GM21723 (cell line): ENCODE measurements around the gene BMP3.
"Not testable (repeated sequence)": the region's sequence is repeated elsewhere in the genome, so short reads cannot be mapped to it uniquely, and the experiment has no call there.

Experiments
- ATAC-seq: cut with Tn5 transposase; IDR thresholded peaks from one replicate; pipeline ENCODE4 v1.9.1; 2021; ENCODE audit warnings: mild to moderate bottlenecking, moderate library complexity; ENCODE audit not compliant: unreplicated experiment

BMP3 gene, protein sequence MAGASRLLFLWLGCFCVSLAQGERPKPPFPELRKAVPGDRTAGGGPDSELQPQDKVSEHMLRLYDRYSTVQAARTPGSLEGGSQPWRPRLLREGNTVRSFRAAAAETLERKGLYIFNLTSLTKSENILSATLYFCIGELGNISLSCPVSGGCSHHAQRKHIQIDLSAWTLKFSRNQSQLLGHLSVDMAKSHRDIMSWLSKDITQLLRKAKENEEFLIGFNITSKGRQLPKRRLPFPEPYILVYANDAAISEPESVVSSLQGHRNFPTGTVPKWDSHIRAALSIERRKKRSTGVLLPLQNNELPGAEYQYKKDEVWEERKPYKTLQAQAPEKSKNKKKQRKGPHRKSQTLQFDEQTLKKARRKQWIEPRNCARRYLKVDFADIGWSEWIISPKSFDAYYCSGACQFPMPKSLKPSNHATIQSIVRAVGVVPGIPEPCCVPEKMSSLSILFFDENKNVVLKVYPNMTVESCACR

DNA sequence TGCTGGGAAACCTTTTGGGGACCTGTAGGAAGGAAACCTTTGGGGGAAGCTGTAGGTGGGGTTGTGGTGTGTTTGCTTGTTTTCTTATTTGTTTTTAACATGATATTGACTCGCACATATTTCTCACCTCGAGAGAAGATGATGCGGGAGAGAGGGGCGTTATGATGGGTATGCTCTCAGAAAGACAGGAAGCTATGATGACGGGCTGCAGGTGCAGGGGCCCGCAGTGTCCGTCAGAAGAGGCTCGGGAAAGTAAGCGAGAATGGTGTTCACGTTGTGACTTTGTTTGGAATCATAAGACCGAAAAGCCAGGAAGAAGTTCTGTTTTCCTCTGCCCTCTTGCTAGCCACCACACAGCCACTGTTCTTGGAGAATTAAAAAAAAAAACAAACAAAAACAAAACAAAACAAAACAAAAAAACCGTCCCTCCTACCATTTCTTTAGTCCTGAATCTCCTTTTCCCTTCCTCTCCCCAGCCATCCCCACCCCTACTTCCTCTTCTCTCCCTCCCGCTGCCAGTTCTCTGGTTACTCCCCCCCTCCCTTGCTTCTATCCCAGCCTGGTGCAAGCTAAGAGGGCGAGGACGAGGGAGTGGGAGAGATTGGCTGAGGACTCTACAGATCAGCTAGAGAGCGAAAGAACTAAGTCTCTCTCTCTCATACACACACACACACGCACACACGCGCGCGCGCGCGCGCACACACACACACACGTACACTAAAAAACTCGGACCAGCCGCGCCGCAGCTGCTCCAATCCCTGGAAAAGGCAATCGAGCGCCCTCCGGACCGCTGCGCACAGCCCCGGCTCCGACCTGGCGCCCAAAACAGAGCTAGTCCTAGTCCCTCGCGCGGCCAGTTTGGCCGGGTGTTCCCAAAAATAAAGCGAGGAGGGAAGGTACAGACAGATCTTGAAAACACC, at the start of gene BMP3:
Gene BMP3, plus strand, starts transcription at position 648 of the 920 bp plus-strand sequence. CDS start 577 bp downstream, outside the sequence.
- no peak for ATAC-seq

DNA sequence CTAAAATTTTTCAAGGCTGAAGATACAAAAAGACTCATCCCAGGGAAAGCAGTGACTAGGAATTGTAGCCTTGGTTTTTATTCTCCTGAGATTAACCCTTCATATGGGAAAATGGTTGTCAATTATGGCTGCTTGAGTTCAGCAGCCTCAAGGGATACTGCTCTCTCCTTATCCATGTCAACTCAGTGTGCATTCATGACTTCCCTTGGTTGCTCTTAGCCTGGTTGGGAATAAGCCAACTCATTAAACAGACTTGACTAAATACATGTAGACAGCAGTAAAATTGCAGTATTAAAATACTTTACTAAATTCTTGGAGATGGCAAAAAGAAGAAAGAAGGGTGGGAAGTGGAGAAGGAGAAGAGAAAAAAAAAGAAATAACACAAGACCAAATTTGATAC, 44.5 kb upstream of the BMP3 start:
- no peak for ATAC-seq

DNA sequence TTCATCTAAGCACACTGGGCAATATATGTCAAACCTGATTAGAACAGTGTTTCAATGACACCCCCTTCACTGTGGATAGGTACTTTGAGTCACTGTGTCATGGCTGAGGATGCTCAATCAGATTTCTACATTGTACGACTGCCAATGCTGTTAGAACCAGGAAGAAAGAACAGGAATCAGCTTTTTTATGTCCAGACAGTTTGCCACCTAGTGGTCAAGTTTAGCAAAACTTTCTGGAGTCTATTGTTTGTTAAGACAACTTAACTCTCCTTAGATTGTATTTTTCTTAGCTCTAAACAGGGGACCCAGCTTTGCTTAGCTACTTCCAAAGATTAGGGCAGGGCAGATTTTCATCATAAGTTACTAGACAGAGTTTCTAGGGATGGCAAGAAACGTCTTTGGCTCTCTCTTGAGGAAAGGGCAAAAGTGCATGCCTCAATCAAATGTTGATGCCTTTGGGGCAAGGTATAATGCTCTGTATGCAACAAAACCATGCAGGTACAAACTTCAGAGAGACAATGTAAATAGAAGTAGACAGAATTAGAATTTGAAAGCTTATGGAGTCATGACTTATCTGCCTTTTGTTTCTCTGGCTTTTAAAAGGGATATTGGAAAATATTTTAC, 40.5 kb upstream of the BMP3 start:
- ATAC-seq: peak; percentile 72

DNA sequence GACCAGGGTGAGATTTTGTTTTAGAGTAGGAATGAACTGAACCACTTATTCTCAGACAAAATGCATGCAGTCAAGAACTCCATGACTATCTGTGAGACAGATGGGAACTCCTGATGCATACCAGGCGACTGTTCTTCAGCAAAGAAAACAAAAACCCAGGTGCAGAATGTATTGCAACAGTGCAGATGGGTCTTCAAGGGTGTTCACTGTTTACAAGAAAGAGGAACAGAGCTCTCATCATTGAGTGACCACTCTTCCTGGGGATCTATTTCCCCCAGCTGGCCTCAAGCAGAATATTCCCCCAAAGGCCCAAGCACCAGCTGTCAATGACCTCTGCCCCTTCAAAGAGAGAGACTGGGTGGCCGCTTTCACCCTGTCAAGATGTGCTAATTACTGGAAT, 39.7 kb upstream of the BMP3 start:
- ATAC-seq: no peak

DNA sequence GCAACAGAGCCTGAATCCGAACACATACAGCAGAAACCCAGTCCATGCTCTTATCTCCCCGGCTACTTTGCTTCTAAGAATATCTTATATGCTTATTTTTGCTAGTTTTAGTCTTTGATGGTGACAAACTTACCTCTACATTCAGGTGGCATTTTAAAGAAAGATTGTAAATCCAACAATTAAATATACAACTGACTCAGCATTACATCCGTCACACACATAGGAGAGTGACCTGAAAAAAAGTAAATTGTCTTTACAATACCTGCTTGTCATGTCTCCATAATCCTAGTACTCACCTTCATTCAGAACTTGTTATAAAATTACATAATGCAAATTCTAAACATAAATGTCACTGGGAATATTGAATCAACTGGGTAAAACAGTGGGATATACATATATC, 30.6 kb upstream of the BMP3 start:
- ATAC-seq: no peak

DNA sequence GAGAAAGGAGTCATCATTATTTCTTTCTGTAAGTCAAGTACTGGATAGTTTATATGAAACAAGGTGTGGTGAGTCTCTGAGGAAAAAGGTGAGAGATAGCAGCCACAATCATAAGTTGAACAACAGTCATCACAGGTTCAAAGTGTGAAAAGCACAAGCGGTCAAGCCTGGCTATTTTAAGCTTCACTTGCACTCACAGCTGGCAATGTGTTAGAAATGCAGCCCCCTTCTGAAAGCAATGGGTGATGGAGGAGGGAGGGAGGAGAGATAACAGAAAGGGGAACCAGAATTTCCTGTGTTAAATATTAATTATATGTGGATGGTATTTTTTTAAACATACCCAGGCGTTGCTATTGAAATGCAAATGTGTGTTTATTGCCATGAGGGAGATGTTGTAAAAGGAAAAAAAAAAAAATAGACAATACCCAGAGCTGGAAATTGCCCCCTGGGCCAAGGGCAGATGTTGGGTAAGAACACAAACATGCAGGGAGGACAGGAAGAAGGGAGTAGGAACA, 26.9 kb upstream of the BMP3 start:
- ATAC-seq: peak; percentile 96

DNA sequence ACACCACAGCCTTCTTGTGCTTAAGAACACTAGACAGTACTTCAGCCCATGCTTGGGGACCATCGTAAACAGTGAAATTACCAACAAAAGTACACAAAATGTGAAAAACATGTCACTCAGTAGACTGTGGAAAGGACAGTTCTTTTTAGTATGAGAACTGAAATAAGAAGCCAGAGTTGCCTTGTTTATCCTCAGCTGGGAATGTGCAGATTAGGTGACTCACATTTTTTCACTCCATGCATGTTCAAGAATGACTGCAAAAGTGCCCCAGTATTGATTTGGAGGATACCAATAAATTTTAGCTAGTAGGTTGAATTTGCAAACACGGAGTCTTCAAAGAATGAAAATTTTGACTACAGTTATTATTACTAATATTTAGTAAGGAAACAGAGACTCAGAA, 23.1 kb upstream of the BMP3 start:
- ATAC-seq: no peak

DNA sequence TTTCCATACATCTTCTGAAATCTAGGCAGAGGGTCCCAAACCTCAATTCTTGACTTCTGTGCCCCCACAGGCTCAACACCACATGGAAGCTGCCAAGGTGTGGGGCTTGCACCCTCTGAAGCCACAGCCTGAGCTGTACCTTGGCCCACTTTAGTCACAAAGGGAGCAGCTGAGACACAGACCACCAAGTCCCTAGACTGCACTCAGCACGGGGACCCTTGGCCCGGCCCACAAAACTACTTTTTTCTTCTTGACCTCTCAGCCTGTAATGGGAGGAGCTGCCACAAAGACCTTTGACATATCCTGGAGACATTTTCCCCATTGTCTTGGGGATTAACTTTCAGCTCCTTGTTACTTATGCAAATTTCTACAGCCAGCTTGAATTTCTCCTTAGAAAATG, 13.9 kb upstream of the BMP3 start:
- not testable (repeated sequence) for ATAC-seq

DNA sequence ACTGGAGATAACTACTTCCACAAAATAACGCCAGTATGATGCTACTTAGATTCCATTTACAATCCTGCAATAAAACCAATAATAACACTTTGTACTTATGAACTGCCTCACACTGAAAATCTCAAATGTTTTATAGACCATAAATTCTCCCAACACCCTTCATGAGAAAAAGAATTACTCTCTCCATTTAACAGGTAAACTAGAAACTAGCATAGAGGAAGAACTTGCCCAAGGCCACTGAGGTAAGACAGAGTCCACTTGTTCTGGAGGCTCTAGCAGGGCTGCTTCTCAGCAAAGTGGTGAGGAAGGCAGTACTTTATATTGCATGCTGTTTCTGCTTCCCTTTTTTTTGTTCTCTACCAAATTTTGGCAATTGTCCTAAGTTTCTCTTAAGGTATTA, 11.5 kb upstream of the BMP3 start:
- ATAC-seq: no peak

DNA sequence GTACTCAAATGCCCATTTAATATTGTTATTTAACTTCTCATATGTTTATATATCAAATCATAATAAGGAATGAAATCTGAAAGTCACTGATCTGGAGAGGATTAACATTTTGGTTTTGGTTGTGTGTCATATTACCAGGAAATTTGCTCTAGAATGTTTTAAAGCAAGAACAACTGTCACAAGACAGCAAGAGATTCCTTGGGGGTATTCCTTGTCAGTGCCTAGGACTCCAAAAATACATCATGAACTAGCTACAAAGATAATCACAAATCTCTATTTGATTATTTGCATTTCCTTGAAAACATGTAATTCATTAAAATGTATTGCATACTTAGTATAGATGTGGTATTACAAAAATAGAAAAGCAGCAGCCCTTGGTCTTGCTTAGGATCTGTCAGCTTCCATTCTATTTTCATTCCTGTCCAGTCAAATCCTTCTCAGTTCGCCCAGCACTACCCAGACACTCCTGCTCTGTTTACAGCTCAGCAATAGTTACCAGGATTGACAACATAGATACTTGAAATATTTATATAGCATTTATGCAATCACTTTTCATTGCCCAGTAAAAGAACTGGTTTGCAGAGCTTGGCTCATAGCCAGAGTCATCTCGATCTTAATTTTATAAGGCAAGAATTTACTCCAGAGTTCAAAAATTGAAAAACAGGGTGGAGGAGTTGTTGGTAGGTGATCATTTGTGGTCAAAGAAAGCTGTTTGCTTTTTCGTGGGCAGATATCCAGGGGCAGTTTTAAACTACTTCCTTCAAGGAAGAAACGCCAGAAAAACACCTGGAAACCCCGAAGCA, 9.2 kb upstream of the BMP3 start:
- no peak for ATAC-seq

DNA sequence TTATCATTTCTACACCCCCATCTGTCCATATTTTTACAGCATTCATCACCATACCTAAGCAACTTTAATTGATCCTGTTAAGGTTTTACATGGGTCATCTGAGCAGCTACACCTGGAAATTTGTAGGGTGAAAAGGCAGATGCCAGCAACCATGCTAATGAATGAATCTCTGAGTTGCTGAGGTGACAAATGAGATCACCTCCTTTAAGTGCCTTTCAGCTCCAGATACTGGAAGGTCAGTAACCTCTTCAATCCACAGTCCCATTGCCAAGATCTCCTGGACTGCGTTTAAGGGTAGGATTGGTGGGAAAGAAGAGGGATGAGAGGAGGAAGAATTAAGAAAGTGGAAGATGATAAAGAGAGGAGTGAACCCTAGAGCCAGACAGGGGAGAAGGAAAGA, 8.5 kb upstream of the BMP3 start:
- no peak for ATAC-seq

DNA sequence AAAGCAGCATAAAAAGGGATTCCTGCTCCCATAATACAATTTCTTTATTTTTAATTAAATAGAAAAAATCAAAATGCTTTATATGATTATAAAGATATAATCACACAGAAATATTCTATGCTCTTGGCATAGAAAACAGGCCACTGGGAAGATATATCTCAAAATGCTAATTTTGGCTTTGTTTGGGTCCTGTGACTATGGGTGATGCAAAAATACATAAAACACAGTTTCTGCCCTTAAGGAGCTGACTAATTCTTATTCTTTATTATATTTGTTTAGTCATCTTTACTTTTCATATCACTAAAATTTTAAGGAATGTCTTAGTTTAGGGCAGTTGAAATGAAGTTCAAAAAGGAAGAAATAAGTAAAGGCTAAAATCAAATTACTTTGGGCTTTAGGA, 7.0 kb upstream of the BMP3 start:
- ATAC-seq: no peak

DNA sequence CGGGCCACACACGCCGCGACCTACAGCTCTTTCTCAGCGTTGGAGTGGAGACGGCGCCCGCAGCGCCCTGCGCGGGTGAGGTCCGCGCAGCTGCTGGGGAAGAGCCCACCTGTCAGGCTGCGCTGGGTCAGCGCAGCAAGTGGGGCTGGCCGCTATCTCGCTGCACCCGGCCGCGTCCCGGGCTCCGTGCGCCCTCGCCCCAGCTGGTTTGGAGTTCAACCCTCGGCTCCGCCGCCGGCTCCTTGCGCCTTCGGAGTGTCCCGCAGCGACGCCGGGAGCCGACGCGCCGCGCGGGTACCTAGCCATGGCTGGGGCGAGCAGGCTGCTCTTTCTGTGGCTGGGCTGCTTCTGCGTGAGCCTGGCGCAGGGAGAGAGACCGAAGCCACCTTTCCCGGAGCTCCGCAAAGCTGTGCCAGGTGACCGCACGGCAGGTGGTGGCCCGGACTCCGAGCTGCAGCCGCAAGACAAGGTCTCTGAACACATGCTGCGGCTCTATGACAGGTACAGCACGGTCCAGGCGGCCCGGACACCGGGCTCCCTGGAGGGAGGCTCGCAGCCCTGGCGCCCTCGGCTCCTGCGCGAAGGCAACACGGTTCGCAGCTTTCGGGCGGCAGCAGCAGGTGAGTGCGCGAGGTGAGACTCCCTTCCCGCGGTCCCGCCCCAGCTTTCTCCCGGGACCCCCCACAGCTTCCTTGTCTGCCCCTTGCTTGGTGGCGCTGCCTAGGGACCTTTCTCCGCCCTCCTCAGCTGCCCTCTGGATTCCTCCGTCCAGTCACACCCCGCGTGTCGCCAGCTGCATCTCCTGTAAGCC, 678 bp downstream of the BMP3 start:
- no peak for ATAC-seq

DNA sequence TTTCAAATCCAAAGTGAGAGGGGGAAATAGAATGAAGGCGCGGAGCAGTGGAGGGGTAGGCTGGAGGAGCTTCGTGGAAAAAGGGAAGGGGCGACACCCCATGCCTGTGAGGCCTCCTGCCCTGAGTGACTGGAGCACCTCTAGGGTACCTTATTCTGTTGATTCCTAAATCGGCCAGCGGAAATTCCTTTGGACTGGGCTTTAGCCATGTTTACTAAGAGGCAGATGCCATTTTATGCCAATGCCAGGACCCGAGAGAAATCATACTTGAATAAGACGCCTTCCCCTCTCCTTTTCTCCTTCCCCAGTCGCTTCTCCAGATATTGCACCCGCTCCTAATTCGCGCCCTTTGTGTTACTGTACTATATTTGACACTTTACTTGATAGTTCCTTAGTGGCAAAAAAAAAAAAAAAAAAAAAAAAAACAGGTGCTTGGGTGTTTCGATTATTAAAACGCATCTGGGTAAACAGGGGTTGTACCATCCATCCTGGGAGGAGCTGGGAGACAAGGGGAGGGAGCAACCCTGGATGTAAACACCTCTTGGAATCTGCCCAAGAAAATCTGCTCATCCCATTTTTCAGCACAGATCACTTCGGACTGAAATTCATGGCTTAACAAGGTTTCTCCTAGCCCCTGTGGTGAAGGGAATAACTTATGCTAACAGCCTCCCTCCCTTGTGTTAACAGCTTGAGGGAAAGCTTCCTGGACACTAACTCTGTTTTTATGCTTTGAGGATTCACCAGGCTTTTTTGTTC, 1.5 kb downstream of the BMP3 start:
- no peak for ATAC-seq

DNA sequence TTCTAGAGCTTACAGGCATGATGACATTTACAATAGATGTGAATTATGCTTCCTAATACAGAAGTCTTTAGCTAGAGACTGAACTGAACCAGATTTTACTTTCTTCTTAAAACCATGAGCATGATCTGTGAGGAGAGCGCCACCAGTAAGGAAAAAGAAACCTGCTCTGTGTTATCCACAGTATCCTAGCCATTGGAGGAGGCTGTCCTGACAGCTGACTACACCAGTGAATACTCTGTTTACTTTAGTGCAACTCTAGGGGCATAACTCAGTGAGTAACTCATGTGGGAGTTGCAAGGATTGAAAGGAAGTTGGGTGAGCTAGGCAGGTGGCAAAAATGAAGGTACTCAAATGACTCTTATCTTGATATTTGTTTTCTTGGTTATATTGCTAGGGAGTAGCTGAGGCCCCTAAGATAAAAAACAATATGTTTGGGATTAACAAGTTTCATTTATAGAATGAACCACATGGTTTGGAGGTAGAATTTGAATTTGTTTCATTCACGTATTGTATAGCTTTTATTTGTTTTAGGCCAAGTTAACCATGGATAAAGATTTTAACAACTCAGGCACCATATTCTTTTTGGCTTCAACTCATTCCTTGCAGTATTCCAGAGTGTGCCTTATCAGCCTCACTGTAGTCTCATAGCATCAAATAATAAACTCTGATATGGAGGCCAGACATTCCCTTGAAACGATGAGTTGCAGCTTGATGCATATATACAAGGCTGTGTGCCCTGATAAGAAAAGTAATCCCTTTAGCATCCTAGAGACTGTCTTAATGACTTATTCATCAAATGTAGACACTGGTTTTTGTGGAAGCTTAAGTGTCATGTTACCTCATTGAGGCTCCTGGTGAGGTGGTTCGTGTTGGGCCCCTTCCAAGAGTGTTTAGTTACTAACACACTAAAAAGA, 2.5 kb downstream of the BMP3 start:
- no peak for ATAC-seq

DNA sequence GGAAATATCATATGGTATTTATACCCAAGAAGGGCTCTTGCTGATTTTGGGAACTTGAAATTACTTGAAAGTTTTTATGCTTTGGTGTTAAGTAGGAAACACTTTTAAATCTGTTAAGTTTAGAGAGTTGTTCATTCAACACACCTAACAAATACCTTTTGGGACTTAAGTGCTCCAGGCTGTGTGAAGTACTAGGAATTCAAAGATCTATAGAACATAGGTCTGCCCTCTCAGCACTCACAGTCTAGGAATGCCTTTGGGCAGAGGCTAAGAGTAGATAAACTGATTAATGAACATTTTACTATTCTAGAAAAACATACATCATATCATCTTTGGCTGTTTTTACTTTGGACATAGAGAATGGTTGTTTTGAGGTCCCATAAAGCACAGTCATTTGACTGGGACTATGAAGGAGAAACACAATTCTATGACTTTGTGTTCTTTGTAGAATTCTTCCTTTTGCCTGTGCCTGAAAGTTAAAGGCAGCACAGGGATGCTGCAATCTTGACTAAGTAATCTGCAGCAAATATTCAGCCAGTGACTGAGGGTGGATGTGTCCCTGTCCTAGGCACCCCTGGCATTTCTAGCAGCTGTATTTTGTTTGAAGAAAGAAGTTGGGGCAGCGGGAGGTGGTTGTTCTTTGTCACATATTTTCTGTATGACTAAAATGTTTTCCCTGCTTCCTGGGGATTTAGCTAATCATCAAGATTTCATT, 8.3 kb downstream of the BMP3 start:
- no peak for ATAC-seq

DNA sequence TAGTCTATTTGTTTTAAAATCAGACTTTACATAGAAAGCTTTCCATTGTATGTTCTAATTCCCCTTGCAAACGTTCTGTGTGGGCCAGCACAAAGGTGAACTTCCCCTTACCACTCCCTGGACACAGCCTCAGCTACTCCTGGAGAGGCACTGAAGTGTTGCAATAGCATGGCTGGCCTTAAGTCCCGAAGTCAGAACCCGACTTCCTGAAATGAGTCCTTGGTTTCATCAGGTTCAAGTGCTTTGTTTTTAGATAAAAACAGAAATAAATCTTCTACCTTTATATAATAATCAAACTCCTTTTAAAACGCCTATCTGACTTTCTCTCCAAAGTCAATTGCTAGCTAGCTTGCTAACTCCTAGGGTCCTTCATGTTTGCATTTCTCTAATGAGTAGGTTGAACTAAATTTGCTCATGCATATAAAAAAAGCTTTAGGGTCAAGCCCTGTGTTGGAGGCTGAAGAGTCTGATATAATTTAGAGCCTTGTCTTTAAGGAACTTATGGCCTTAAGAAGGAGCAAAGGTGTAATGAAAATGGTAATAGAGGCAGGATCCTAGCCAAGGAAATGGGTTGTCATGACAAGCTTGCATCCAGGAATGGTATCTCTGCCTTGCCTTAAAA, 9.0 kb downstream of the BMP3 start:
- no peak for ATAC-seq
